ENCODE results near the gene GMEB1. TPM values are rescaled to one million over a fixed set of nuclear protein-coding genes. Genes with fewer than 3 reads are reported as not detected.

Gene GMEB1
- total RNA-seq, 4 donors from 2014 or later = 4.0 to 12.8 (median 9.0) TPM

DNA sequence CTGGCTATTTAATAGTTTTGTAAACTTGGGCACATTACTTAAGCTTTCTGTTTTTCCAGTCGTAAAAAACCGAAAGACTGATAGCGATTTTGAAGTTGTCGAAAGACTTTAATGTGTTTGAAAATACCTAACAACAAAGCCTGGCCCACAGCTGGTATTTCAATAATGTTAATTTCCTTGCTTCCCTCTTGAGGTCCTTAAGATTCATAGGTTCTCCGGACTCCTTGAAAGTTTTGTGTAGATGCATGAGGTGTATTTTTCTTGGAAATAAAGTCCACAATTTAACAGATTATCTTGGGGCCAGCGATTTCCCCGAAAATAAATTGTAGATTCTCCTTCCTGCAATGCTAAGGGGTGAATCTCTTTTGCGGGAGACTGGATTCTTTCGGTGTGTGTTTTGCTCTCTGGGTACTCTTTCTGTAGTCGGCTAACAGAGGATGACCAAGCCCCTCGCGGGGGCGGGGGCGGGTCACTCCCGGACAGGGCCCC, 67.4 kb downstream of the GMEB1 start:
- Histone ChIP-seq H3K27ac (peak overlapping the region; percentile 92 to 99 (median 95)), H3K36me3 (peaks cover 0 to 27% (median 5%) of the 10 kb centered on the region in 3 donors), H3K4me3 (peak overlapping the region; percentile 69 to 92 (median 74)), H3K9me3 (no peaks in the 10 kb centered on the region), H3K27me3 (no peaks in the 10 kb centered on the region), H3K4me1 (peaks cover 24 to 43% (median 25%) of the 10 kb centered on the region in 3 donors)
- WGBS, 2 donors = 18 to 23% methylated on average over 10 to 14 of the region's 15 CpGs
- DNase-seq = no peak
- TF ChIP-seq POLR2A (IDR thresholded peaks at IDR 0.05) = no peak
- TF ChIP-seq, protein P1, sequence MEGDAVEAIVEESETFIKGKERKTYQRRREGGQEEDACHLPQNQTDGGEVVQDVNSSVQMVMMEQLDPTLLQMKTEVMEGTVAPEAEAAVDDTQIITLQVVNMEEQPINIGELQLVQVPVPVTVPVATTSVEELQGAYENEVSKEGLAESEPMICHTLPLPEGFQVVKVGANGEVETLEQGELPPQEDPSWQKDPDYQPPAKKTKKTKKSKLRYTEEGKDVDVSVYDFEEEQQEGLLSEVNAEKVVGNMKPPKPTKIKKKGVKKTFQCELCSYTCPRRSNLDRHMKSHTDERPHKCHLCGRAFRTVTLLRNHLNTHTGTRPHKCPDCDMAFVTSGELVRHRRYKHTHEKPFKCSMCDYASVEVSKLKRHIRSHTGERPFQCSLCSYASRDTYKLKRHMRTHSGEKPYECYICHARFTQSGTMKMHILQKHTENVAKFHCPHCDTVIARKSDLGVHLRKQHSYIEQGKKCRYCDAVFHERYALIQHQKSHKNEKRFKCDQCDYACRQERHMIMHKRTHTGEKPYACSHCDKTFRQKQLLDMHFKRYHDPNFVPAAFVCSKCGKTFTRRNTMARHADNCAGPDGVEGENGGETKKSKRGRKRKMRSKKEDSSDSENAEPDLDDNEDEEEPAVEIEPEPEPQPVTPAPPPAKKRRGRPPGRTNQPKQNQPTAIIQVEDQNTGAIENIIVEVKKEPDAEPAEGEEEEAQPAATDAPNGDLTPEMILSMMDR (IDR thresholded peaks at IDR 0.05) = no peak
- intact Hi-C loops (cut with DNase I) = loop anchor here (10.0 kb wide), 1 partner anchor 71 kb away; the partner anchor contains the start of gene GMEB1

- WGBS, 2 donors = 0 to 1% methylated on average over 14 to 25 of the region's 92 CpGs
- peaks cover 28 to 49% (median 30%) of the 10 kb centered on the region in 3 donors for H3K4me1 ChIP-seq
- H3K4me3 ChIP-seq = peak within 1 kb of the TSS; percentile 69 to 92 (median 74)
- H3K27ac ChIP-seq = peak within 1 kb of the TSS; percentile 92 to 99 (median 95)
- no peaks in the 10 kb centered on the region for H3K9me3 ChIP-seq
- peak; percentile 90 for DNase-seq
- peaks cover 0 to 34% (median 7%) of the 10 kb centered on the region in 3 donors for H3K36me3 ChIP-seq
- no peaks in the 10 kb centered on the region for H3K27me3 ChIP-seq
- intact Hi-C loops (cut with DNase I) = loop anchor here (10.0 kb wide), 1 partner anchor 72 kb away; the partner anchor contains the start of gene GMEB1
- TF ChIP-seq, protein P1 (IDR thresholded peaks at IDR 0.05) = peak; percentile 88 to 98 (median 94)
- peak in 3 of 4 donors; percentile 51 to 96 (median 95) for TF ChIP-seq POLR2A (IDR thresholded peaks at IDR 0.05)
These were observed 68.1 kb downstream of the GMEB1 start, which contains the start of gene YTHDF2 for GRCh38 chr1:28736450-28737306. Gene YTHDF2 (plus strand): TSS chr1:28736940. CDS start chr1:28737121, 181 bp downstream.

DNA sequence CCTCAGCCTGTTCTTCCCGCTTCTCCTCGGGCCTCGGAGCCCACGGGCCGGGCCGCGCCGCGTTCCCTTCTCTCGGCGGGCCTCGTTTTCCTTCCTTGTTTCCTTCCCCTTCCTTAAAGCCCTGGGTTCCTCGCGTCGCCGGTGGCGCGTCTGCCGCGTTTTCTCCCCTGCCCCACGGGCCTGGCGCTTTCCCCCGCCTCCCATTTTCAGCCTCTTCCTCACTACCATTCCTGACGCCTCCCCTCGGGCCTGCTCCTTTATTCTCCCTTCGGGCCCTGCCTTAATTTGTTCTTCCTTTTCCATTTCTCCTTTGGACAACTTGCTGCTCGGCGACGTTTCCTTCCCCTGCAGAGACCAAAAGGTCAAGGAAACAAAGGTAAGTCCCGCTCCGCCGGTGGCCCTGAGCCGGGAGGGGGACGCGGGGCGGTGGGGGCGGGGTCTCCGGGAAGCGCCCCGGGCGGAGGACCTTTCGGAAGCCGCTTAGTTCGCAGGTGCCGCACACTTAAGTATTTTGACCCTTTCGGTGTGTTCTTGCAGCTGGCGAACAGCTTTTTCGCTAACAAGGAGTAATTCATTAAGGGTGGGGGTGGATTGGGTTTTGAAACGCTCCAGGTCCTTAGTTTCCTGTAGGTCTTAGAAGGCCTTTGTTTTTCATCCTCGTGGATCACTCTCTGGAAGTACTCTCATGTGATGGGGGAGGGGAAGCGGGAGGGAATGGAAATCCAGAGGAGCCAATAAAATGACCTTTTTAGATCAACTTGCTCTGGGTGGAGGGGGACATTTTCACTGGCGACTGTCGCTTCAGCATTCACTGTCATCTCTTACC, 68.9 kb downstream of the GMEB1 start:
- intact Hi-C loops (cut with DNase I) = loop anchor here (10.0 kb wide), 1 partner anchor 73 kb away; the partner anchor contains the start of gene GMEB1
- no peaks in the 10 kb centered on the region for H3K27me3 ChIP-seq
- WGBS, 2 donors = 0 to 1% methylated on average over 49 to 51 of the region's 53 CpGs
- H3K4me3 ChIP-seq = peak overlapping the region; percentile 69 to 92 (median 74)
- TF ChIP-seq POLR2A (IDR thresholded peaks at IDR 0.05) = no peak
- TF ChIP-seq, protein P1 (IDR thresholded peaks at IDR 0.05) = no peak
- H3K4me1 ChIP-seq = peaks cover 28 to 58% (median 30%) of the 10 kb centered on the region in 3 donors
- peaks cover 8 to 42% (median 10%) of the 10 kb centered on the region in 3 donors for H3K36me3 ChIP-seq
- H3K9me3 ChIP-seq = no peaks in the 10 kb centered on the region
- H3K27ac ChIP-seq = peak overlapping the region; percentile 92 to 99 (median 95)
- DNase-seq = no peak

GRCh38 chr1:28740118-28740517, 71.5 kb downstream of the GMEB1 start:
- peak overlapping the region in 2 of 4 donors; percentile 1 to 4 for H3K4me3 ChIP-seq
- H3K36me3 ChIP-seq = peaks cover 20 to 68% (median 25%) of the 10 kb centered on the region in 3 donors
- no peak for DNase-seq
- H3K27ac ChIP-seq = peak overlapping the region in 2 of 4 donors; percentile 95 to 99
- H3K27me3 ChIP-seq = no peaks in the 10 kb centered on the region
- intact Hi-C loops (cut with DNase I) = no loop called here
- no peaks in the 10 kb centered on the region for H3K9me3 ChIP-seq
- no peak for TF ChIP-seq POLR2A (IDR thresholded peaks at IDR 0.05)
- peaks cover 40 to 84% (median 42%) of the 10 kb centered on the region in 3 donors for H3K4me1 ChIP-seq

DNA sequence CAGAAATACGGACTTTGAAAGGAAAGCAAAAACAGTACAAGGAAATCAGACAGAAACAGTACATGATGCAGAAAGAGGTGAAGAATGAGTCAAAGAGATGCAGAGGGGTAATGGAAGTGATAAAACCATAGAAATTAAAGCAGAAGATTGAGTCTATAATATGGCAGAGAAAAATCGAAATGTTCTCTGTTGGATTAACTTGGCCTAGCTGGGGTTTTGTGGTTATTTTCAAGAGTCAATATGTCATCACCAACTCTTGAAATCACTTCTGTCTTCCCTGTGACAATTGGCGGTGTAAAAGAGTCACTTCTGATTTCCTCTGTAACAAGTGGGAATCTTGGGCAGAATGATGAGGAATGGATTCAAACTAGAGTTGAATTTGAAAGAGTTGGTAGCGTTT, 75.6 kb downstream of the GMEB1 start:
- TF ChIP-seq POLR2A (IDR thresholded peaks at IDR 0.05) = no peak
- TF ChIP-seq, protein P1 (IDR thresholded peaks at IDR 0.05) = no peak
- Histone ChIP-seq H3K4me3 (peak overlapping the region in 1 of 4 donors; percentile 6), H3K9me3 (no peaks in the 10 kb centered on the region), H3K27me3 (no peaks in the 10 kb centered on the region), H3K4me1 (peaks cover 30 to 100% (median 60%) of the 10 kb centered on the region in 3 donors), H3K27ac (no peak overlapping the region), H3K36me3 (peaks cover 20 to 89% (median 27%) of the 10 kb centered on the region in 3 donors)
- WGBS, 2 donors = 55 to 64% methylated on average over 4 of the region's 4 CpGs
- no peak for DNase-seq
- intact Hi-C loops (cut with DNase I) = no loop called here

Data from esophagus squamous epithelium (tissue), 5 donors.